Glutamatergic neuron (in vitro differentiated cells): ENCODE measurements around the gene ITGB4. TPM values are rescaled to one million over a fixed set of nuclear protein-coding genes. Genes with fewer than 3 reads are reported as not detected.

Source experiments
- DNase-seq: peaks from one replicate; pipeline ENCODE4 v3.0.0; 2022
- H3K27ac Mint-ChIP-seq: one replicate; pipeline ENCODE4 v1.8.0; 2020; ENCODE audit warnings: mild to moderate bottlenecking, mixed read lengths, inconsistent platforms; ENCODE audit not compliant: unreplicated experiment
- H3K27me3 Mint-ChIP-seq: one replicate; pipeline ENCODE4 v1.8.0; 2020; ENCODE audit warnings: mild to moderate bottlenecking, moderate library complexity, mixed read lengths, inconsistent platforms; ENCODE audit not compliant: unreplicated experiment
- H3K36me3 Mint-ChIP-seq: one replicate; pipeline ENCODE4 v1.8.0; 2020; ENCODE audit warnings: mild to moderate bottlenecking, mixed read lengths, inconsistent platforms; ENCODE audit not compliant: unreplicated experiment
- H3K4me1 Mint-ChIP-seq: one replicate; pipeline ENCODE4 v1.8.0; 2020; ENCODE audit warnings: mild to moderate bottlenecking, low read depth, mixed read lengths, inconsistent platforms; ENCODE audit not compliant: unreplicated experiment
- H3K4me3 Mint-ChIP-seq: one replicate; pipeline ENCODE4 v1.8.0; 2020; ENCODE audit warnings: mild to moderate bottlenecking, mixed read lengths, inconsistent platforms; ENCODE audit not compliant: unreplicated experiment
- H3K9me3 Mint-ChIP-seq: one replicate; pipeline ENCODE4 v1.8.0; 2020; ENCODE audit warnings: mild to moderate bottlenecking, moderate library complexity, mixed read lengths, inconsistent platforms; ENCODE audit not compliant: unreplicated experiment
- CTCF ChIP-seq: fragments of 200-600 bp; sonication (generic); IDR thresholded peaks from one replicate; pipeline ENCODE4 v1.5.0; 2021; ENCODE audit not compliant: partially characterized antibody, unreplicated experiment
- total RNA-seq: library from RNA; stranded (reverse); fragmentation: NEBNext Ultra II Directional; extraction: Animal tissue kit (Norgen Biotek cat#: 25700); gene quantifications from one replicate; pipeline ENCODE4 v1.2.1, GENCODE V29; 2021; ENCODE audit not compliant: unreplicated experiment

Gene ITGB4
- total RNA-seq, 1 donor from 2014 or later = not detected

GRCh38 chr17:75773808-75774470 is 52.7 kb downstream of the ITGB4 start:
- Mint-ChIP-seq H3K4me1 (peaks cover 23% of the 10 kb centered on the region), H3K4me3 (no peak overlapping the region), H3K27me3 (peaks cover 2% of the 10 kb centered on the region), H3K36me3 (peaks cover 8% of the 10 kb centered on the region), H3K9me3 (peaks cover 8% of the 10 kb centered on the region), H3K27ac (no peak overlapping the region)
- TF ChIP-seq CTCF = peak; percentile 24
- DNase-seq = no peak

GRCh38 chr17:75774471-75774990 is 53.3 kb downstream of the ITGB4 start:
- TF ChIP-seq CTCF = no peak
- no peak for DNase-seq
- no peak overlapping the region for H3K4me3 Mint-ChIP-seq
- peaks cover 3% of the 10 kb centered on the region for H3K27me3 Mint-ChIP-seq
- H3K9me3 Mint-ChIP-seq = peaks cover 9% of the 10 kb centered on the region
- H3K27ac Mint-ChIP-seq = no peak overlapping the region
- peaks cover 9% of the 10 kb centered on the region for H3K36me3 Mint-ChIP-seq
- H3K4me1 Mint-ChIP-seq = peaks cover 23% of the 10 kb centered on the region

DNA sequence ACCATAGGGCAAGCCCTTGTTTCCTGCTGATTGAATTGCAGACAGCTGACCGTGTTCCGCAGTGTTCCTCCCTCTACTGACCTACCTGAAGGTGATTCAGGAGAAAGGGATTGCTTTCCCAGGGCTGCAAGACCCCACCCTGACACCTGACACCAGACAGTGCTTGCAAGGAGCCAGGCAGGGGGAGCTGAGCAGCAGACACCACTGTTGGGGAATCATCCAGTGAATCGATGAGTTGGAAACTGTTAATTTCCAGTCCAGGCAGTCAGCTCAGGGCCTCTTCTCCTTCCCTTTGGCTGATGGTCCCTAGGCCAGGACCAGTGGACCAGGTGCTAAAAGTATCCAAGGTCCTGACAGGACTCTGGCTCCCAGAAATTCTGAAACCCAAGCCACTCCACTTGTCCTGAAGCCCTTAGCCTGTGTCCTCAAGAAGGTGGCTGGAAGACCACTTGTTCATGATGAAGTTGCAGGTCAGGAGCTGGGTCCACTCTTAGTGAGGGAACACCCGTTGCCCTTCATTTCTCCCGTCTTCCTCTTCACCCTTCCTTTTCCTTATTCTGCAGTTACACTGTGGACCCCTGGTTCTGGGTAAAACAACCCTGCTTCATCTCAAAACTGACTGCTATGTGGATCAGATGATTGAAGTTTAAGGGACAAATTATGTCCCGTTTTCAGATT is 53.9 kb downstream of the ITGB4 start:
- H3K4me3 Mint-ChIP-seq = no peak overlapping the region
- H3K36me3 Mint-ChIP-seq = peaks cover 12% of the 10 kb centered on the region
- peaks cover 7% of the 10 kb centered on the region for H3K27me3 Mint-ChIP-seq
- H3K9me3 Mint-ChIP-seq = peaks cover 13% of the 10 kb centered on the region
- H3K27ac Mint-ChIP-seq = peak overlapping the region; percentile 49
- peaks cover 29% of the 10 kb centered on the region for H3K4me1 Mint-ChIP-seq
- no peak for DNase-seq
- TF ChIP-seq CTCF = no peak

DNA sequence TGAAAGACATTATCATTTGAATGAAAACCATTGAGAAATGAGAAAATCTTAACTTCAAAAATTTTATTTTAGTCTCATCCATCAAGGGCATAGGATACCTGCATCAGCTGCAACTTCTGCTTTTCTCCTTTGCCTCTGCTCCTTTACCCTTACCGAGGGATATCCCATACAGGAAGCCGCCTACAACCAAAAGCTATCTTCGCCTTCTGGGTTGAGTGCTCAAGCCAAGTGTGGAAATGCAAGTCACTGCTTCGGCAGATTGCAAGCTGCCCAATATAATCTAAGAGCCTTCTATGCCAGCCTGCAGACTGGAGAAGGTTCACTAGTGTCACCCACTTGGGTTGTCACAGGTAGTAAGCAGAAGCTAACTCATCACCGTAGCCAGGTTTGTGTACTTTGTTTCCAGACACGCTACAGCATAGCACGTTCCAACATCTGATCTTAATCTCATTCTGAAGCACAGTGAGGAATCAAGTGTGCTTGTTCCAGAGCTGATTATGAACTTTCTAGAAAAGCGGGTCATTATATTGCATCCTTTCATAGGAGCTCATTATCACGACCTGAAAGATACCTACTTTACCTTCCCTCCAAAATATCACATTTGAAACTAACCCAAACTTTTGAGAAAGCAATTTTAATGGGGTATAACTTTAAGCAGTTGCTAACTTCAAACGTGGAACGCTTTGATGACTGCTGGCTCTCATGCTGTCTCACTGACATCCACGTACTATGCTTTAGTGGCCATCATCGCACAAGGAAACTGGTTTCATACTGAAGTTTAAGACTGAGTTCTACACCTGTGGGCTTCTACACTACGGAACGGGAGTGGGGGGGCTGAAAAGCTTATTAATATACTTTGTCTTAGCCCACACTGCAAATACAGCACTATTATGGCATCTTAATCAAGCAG is 55.4 kb downstream of the ITGB4 start:
- DNase-seq = no peak
- peaks cover 7% of the 10 kb centered on the region for H3K27me3 Mint-ChIP-seq
- peak overlapping the region; percentile 55 for H3K27ac Mint-ChIP-seq
- peak overlapping the region; percentile 98 for H3K4me3 Mint-ChIP-seq
- no peak for TF ChIP-seq CTCF
- H3K36me3 Mint-ChIP-seq = peaks cover 12% of the 10 kb centered on the region
- H3K9me3 Mint-ChIP-seq = peaks cover 14% of the 10 kb centered on the region
- peaks cover 29% of the 10 kb centered on the region for H3K4me1 Mint-ChIP-seq
